Measurements from ENCODE around the gene RNF175. TPM values are rescaled to one million over a fixed set of nuclear protein-coding genes. Genes with fewer than 3 reads are reported as not detected.

RNF175 gene
- total RNA-seq, 1 donor from 2014 or later, result 26.6 TPM

DNA sequence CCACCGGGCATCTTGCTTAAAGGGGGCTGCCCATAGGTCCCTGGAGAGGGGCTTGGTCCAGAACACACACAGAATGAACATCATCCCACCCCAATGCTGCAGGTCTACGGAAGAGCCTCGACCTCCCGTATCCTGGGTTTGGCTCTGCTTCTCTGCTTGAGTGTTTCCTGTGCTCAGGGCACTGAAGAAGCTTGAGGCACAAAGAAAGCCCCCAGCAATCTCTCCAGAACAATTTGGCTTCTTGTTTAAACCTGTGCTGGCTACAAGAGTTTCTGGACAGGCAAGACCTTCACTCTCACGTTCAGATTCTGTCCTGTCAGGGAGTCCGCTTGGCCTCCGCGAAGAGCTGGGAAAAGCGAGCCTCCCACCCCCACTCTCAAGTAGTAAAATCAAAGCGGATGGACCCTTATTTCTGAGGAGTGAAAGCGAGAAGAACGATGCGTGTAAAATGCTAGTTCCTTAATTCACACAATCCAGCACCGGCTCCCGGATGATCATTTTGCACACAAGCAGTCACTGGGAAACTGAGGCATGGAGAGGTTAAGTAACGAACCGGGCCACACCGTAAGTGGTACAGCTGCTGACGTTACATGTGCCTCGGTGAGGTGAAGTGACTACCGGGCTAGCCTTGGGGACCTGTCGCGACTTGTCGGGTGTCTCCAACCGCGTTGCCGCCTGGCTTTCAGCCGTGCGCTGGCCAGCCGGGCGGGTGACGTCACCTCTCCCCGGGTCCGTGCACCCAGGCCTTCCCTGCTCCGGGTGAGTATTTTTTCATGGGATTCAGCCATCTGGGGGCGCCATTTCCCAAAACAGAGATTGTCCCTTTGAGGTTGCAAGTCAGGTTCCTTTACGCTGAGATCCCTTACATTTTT lies 32.2 kb upstream of the RNF175 start:
- peaks cover 8% of the 10 kb centered on the region for H3K36me3 Mint-ChIP-seq (ENCODE audit: low read depth)
- peak overlapping the region; percentile 98 for H3K27ac Mint-ChIP-seq (ENCODE audit: unreplicated experiment)
- TF ChIP-seq, protein P1, sequence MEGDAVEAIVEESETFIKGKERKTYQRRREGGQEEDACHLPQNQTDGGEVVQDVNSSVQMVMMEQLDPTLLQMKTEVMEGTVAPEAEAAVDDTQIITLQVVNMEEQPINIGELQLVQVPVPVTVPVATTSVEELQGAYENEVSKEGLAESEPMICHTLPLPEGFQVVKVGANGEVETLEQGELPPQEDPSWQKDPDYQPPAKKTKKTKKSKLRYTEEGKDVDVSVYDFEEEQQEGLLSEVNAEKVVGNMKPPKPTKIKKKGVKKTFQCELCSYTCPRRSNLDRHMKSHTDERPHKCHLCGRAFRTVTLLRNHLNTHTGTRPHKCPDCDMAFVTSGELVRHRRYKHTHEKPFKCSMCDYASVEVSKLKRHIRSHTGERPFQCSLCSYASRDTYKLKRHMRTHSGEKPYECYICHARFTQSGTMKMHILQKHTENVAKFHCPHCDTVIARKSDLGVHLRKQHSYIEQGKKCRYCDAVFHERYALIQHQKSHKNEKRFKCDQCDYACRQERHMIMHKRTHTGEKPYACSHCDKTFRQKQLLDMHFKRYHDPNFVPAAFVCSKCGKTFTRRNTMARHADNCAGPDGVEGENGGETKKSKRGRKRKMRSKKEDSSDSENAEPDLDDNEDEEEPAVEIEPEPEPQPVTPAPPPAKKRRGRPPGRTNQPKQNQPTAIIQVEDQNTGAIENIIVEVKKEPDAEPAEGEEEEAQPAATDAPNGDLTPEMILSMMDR (conservative IDR thresholded peaks at IDR 0.05), result peak; percentile 65

DNA sequence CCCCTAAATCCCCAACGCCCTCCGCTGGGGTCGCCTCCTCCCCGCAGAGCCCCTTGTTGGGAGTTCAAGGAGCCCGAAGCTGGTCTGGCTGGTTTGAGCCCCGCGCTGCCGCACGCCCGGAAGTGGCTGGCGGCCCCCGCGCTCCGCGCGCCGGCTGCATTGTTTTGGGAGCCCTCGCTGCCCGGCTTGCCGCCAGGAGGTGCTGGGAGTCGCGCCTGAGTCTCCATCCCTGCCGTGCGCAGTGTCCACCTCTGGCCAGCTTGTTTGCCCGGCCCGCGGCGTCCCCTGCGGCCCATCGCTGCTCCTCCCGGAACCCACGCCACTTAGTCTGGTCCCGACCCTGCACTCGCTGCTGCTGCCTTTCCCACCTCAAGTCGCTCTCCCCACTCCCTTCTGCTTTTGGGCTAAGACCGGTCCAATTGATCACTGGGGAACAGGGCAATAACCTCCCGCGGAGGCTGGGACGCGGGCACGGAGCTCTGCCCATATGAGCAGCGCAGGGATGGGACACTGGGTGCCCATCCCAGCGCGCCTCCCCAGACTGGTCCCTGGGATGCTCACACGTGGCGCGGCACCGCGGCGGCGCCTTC lies 31.2 kb upstream of the RNF175 start:
- peak; percentile 73 for DNase-seq (ENCODE audit: low read depth, low spot score)
- H3K27me3 Mint-ChIP-seq (ENCODE audit: low read depth), result peaks cover 28% of the 10 kb centered on the region
- TF ChIP-seq, protein P1 (conservative IDR thresholded peaks at IDR 0.05), result peak; percentile 61
- H3K36me3 Mint-ChIP-seq (ENCODE audit: low read depth), result peaks cover 10% of the 10 kb centered on the region
- peak overlapping the region; percentile 97 for H3K4me3 Mint-ChIP-seq
- H3K4me1 Mint-ChIP-seq, result peaks cover 87% of the 10 kb centered on the region
- no peaks in the 10 kb centered on the region for H3K9me3 Mint-ChIP-seq
- H3K27ac Mint-ChIP-seq (ENCODE audit: unreplicated experiment), result peak overlapping the region; percentile 98

More for the DNA sequence above, 32.2 kb upstream of the RNF175 start:
- Mint-ChIP-seq H3K9me3 (no peaks in the 10 kb centered on the region), H3K4me1 (peaks cover 87% of the 10 kb centered on the region), H3K4me3 (peak overlapping the region; percentile 97), H3K27me3 (ENCODE audit: low read depth) (peaks cover 28% of the 10 kb centered on the region)
- peak; percentile 95 for DNase-seq (ENCODE audit: low read depth, low spot score)

DNA sequence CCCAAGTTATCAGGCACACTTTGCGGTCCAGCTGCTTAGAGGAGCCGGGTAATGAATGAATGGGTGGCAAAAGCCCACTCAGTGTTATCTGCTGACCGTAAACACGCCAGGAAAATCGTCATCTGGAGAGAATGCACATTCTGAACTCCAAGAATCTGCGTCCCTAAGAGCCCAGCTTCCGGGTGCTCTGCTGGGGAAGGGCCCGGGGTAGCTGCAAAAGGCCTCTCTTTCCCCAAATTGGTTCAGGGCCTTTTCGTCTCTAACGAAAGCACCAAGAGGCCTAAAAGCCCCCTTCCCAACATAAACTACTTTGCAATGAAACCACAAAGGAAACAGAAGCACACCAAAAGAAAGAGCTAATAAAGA lies 30.7 kb upstream of the RNF175 start:
- Mint-ChIP-seq H3K27ac (ENCODE audit: unreplicated experiment) (peak overlapping the region; percentile 99), H3K36me3 (ENCODE audit: low read depth) (peaks cover 10% of the 10 kb centered on the region), H3K27me3 (ENCODE audit: low read depth) (peaks cover 28% of the 10 kb centered on the region), H3K4me3 (peak overlapping the region; percentile 97), H3K9me3 (no peaks in the 10 kb centered on the region), H3K4me1 (peaks cover 87% of the 10 kb centered on the region)
- DNase-seq (ENCODE audit: low read depth, low spot score), result no peak
- TF ChIP-seq, protein P1 (conservative IDR thresholded peaks at IDR 0.05), result no peak

DNA sequence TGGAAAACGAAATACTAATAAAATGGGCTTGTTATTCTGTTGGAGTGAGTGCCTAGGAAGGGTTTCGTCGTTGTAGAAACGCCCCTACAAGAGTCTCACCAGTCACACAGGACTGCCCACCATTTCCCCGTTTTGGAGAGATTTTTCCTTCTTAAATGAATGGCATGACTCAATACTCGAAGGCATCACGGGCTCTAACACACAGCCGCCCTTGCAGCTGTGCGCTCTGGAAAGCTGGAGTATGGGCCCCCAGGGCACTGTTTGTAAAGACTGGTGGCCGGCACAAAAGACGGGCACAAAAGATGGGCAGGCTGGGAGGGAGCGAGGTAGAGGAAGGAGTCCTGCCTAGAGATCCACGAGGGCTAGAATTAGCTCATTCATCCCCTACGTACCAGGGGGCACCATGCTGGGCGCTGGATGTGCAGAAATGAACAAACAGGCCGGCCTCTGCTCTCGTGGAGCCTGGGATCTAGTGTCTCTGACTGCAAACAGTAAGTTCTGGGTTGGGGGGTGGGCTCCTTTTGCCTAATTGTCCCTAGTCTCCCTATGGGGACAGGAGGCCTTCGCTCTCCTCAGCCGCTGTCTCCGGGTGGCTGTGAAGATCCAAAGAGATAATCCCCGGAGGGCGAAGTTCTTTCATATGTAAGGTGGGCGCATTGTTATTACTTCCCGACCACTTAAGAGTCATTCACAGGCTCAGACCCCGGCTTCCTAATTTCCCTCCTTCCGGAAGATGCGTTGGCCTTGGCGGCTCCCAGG lies 30.1 kb upstream of the RNF175 start:
- TF ChIP-seq, protein P1 (conservative IDR thresholded peaks at IDR 0.05), result no peak
- Mint-ChIP-seq H3K36me3 (ENCODE audit: low read depth) (peaks cover 10% of the 10 kb centered on the region), H3K27ac (ENCODE audit: unreplicated experiment) (peak overlapping the region; percentile 99), H3K9me3 (no peaks in the 10 kb centered on the region), H3K27me3 (ENCODE audit: low read depth) (peaks cover 28% of the 10 kb centered on the region), H3K4me3 (peak overlapping the region; percentile 97), H3K4me1 (peaks cover 83% of the 10 kb centered on the region)
- peak; percentile 47 for DNase-seq (ENCODE audit: low read depth, low spot score)

Data from neural crest cell (in vitro differentiated cells).